Testis (tissue), 2 donors: ENCODE measurements around the gene CDK14.

ENCODE experiments used
- CTCF ChIP-seq, 3 experiments: fragments of 450-650 bp in 2 of 3; fragments of 200-600 bp in 1 of 3; sonication (generic) in 1 of 3; IDR thresholded peaks; one replicate each; pipeline ENCODE4 v1.5.1; 2016 to 2019; ENCODE audit warnings: antibody characterized with exemption in 3 of 3, mild to moderate bottlenecking in 2 of 3, moderate library complexity in 1 of 3
- POLR2A ChIP-seq: fragments of 450-650 bp; IDR thresholded peaks from one replicate; pipeline ENCODE4 v1.6.1; 2017; ENCODE audit warnings: antibody characterized with exemption, mild to moderate bottlenecking, moderate library complexity

- TF ChIP-seq CTCF (IDR thresholded peaks at IDR 0.05), result no peak
- TF ChIP-seq POLR2A, result no peak
Observed at GRCh38 chr7:90560730-90561129, 35.4 kb upstream of the CDK14 start.
